Measurements from ENCODE around the gene PCDH9. TPM values are rescaled to one million over a fixed set of nuclear protein-coding genes. Genes with fewer than 3 reads are reported as not detected.

PCDH9 gene
- total RNA-seq, 1 experiment from 2014 or later: under 0.01 TPM

DNA sequence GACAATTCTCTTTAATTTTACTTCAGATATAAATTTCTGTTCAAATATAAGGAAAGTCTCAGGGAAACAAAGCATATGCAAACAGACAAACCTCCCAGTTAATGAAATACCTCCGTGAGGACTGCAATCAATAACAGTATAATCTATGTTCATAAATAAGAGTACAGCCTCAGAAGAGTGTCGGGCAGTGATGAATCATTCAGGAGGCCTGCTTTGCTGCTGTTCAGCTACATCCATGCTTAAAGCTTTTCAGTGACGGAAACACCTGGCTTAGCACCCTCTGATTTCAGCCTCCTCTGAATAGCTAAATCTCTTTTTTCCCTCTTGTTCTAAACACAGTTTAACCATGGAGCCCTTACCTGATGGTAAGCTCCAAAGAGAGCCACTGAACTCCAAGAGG is 69.0 kb downstream of the PCDH9 start:
- no peak for DNase-seq (ENCODE audit: low read depth)

- no peak for DNase-seq (ENCODE audit: low read depth)
Measured at GRCh38 chr13:67158903-67159302, 71.2 kb downstream of the PCDH9 start.

DNA sequence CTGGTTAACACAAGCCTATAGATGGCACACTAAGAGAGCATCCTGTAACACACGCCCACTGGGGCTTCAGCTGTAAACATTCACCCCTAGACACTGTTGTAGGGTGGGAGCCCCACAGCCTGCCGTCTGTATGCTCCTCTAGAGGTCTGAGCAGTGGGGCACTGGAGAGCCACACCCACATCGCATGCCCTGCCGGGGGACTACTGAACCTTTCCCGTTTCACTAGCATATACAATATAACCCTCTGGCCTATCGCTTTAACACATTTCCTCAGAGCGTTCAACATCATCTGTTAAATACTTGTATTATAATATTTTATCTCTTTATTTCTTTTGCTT is 73.4 kb downstream of the PCDH9 start:
- no peak for DNase-seq (ENCODE audit: low read depth)

GRCh38 chr13:67155898-67156722 is 74.0 kb downstream of the PCDH9 start:
- DNase-seq (ENCODE audit: low read depth): no peak

DNA sequence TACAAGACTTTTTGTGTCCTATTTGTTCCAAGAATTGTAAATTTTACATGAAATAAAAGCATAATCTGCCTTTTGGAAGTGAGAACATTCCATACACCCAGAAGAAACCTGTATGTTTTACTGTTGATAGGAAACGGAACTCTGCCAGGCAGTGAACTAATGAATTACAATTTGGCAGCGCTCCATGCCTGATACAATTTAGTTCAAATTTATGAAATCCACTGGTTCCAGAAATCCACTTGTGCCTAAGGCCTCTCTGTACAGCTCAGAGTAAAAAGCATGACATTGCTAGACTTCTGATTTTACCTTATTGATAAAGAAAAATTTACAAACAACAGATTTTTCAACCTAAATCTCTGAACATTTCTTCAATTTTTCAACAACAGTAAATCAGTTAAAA is 78.1 kb downstream of the PCDH9 start:
- no peak for DNase-seq (ENCODE audit: low read depth)

DNA sequence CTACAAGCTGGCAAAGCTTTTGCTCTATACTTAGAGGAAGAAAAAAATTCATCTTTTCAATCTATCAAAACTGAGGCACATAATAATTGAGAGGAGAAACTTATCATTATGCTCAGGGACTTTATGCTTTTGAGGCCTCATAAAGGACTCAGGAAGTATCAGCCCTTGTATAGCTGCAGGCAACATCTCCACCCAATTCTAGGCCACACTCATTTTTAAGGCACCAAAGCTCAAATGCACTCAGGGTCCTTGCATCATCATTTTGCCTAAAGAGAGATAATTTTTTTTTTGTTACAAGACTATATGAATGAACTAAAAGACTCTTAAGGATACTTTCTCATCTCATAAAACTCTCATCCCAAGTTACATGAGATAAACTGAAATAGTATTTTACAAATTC is 78.5 kb downstream of the PCDH9 start:
- DNase-seq (ENCODE audit: low read depth): no peak

DNA sequence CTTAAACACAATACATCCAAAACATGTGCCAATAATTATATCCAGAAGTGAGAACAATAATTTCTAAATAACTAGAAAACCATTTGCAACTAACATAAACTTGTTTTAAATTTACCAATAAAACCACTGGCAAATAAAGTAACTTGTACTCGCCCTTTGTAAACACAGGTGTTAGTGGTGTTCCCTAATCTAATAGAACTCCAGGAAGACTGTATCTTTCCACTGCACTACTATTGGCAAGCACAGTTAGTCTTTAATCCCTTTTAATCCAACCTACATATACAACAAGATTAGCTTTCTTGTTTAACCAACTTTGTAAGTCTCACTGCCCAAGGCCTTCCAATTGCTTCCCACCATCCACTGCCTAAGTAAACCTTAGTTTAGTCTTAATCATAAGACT is 79.5 kb downstream of the PCDH9 start:
- no peak for DNase-seq (ENCODE audit: low read depth)

DNA sequence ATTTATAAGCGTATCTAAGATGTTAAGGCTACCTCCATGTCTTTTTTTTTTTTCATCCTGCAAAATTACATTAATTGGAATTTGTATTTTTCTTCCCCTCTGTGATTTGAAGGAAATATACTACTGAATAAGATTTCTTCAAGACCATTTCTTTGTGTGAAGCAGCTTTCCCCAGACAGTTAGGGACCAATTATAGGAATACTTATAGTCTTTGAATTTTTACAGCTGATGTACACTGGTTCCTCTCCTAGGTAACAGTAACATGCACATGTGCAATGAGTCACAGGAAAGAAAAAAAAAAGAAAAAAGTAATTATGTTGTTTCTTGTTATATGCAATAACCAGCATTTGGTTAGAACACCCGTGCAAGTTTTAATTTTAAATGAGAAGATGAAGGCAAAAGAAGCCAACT is 82.0 kb downstream of the PCDH9 start:
- no peak for DNase-seq (ENCODE audit: low read depth)

DNA sequence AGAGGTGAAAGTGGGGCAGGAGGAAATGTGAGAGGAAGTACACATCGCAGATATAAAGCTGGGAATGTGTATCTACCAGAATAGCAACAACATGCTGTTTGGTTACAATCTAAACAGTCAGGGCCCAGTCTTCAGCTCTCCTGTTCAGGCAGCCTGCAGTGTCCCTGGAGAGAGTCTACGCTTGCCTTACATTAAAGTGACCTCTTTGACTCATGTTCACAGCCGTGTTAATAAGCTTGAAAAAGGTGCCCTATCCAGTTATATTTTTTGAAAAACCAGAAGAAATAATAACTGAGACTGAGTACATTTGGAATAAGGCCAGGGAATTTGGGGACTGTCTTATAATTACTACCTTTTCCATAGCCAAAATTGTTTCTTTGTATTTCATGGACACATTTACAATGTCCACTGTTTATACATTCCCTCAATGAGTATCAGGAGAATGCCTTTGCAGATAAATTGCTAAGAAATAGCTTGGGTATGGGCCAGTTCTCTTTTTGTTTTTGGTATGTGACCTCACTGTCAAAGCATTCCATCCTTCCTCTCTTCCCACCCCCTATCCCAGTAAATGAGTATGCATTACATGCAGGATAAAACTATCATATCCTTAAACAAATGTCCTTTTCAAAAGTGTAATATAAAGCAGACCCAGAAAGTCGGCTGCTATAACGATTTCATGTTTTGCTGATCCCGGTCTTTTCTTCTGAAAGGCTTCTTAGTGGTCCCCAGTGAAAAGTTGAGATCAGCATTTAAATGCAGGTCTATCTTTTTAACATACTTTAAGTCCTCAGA is 82.6 kb downstream of the PCDH9 start:
- DNase-seq (ENCODE audit: low read depth): peak; percentile 5

GRCh38 chr13:67146523-67147130 is 83.5 kb downstream of the PCDH9 start:
- no peak for DNase-seq (ENCODE audit: low read depth)

GRCh38 chr13:67145950-67146349 is 84.2 kb downstream of the PCDH9 start:
- no peak for DNase-seq (ENCODE audit: low read depth)

DNA sequence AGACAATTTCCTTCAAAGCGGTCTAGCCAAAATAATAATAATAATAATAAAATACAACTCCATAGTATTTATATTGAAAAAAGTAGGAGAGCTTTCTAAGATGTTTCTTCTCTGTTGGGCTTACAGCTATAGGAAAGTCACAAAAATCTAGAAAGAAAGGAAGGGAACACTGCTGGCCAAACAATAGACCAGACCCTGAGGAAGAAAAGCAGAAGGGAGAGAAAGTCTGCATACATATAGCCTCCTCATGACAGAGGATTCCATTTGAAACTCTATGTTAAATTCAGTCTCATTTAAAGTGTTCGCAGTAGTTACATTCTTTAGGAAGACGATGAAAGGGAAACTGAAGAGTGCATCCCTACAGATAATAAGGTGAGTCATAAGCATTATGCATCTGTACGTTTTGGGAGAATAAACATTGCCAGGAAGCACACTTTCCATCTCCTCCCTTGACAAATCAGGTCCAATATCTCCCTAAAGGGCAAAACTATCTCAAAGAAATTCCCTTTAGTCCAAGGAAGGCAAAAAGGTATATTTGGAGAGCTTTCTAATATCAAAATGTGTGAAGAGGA is 86.5 kb downstream of the PCDH9 start:
- DNase-seq (ENCODE audit: low read depth): no peak

GRCh38 chr13:67140006-67140405 is 90.1 kb downstream of the PCDH9 start:
- DNase-seq (ENCODE audit: low read depth): no peak

- DNase-seq (ENCODE audit: low read depth): no peak
Measured at GRCh38 chr13:67139551-67139950, 90.6 kb downstream of the PCDH9 start.

DNA sequence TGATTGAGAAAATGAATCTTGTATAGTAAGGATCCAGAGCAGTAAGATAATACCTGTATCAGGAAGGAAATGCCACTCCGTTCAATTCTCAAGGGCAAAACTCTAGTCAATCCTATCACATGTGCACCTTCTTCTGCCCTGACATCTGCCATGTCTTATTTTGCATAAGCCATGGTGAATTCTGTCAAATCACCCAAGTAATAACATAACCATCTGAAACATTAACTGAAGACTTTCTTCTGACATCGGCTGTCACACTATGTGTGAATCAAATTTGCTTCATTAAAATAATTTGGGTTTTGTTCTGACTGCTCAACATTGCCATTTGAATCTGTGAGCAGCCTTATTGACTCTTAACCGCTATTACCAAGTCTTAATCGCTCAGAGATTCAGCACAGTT is 91.2 kb downstream of the PCDH9 start:
- no peak for DNase-seq (ENCODE audit: low read depth)

DNA sequence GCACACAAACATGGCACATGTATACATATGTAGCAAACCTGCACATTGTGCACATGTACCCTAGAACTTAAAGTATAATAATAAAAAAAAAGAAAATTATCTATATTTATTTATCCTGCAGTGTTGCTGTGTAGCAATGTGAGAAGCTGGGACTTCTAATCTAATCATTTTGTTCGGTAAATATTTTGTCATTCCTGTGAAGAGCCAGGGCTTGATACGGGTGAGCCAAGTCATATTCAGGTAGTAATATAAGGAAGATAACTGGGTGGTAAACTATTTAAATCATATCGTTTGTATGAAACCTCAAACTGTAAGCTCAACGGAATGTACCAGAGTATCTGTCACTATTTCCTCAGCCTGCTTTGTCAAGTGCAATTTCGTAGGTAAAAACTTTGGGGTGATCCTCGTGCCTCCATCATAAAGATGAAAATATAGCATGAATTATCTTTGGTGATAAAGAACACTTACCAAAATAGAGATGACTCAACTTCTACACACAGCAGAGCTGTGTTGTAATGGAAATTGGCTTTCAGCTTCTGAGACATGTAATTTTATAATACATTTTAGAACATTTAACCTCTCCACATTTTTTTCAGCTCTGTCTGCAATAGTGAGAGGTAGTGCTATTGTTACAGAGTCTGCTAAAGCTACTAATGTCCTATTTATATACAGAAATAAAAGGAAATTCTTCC is 92.9 kb downstream of the PCDH9 start:
- DNase-seq (ENCODE audit: low read depth): no peak

DNA sequence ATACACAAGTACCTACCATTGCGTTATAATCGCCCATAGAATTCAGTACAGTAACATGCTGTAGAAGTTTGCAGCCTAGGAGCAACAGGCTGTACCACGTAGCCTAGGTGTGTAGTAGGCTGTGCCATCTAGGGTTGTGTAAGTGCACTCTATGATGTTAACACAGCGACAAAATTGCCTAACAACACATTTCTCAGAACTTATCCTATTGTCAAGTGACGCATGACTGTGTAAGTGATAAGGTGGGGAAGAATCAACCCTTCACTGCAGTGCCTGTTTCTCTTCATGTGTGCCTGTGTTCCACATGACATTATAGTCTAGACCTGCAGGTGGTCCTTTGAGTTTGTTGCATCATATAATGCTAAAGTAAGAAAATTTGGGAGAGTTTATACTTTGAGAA is 94.0 kb downstream of the PCDH9 start:
- no peak for DNase-seq (ENCODE audit: low read depth)

DNA sequence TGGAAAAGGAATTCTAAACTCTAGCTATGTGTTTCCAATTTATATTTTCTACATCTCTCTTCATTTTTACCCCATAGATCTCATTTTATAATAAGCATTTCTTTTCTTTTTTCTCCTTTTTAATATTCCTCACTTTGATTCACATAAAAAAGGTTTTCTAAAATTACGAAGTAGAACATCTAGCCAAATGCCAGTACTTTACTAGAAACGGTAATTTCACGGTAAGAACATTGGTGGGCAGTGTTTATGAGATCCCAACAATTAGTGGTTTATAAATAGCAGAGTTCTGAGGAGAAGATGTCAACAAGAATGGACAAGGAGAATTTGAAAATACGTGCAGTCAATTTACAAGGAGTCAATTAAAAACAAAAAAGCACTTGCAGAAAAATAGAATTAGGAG is 94.8 kb downstream of the PCDH9 start:
- no peak for DNase-seq (ENCODE audit: low read depth)

- no peak for DNase-seq (ENCODE audit: low read depth)
Measured at GRCh38 chr13:67134417-67135129, 95.6 kb downstream of the PCDH9 start.

DNA sequence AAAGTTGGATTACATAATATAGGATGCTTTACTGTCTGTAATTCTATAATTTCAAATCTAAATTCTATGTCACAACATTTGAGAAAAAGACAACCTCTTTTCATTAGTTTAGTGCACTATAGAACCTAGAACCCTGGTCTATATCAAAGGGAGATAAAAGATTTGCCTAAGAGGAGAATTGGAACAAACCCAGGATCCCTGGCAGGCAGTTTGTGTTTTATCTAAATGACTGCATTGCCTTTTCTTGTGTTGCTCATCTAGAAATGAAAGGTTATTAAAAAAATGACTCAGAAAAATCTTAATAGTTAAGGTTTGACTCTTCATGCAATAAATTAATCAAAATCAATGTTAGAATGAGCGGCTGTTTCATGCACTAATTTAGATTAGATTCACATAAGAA is 96.7 kb downstream of the PCDH9 start:
- DNase-seq (ENCODE audit: low read depth): no peak

DNA sequence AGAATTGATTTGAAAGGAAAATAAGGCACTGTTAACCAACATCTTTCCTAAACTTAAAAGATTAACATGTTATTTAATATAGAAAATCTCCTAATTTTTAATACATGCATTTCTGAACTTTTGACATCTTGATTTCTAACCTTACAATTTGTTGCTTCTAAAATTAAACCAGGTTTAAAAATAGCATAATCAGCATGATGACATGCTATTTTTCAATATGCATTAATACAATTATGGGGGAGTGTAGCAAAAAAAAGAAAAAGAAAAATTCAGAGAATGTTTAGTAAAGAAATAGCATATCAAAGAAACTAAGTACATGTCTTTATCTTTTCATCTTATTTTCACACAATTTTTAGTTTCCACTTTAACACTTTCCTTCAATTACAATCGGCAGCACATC is 98.7 kb downstream of the PCDH9 start:
- no peak for DNase-seq (ENCODE audit: low read depth)

All from Daoy (cell line).